NT2/D1 (cell line): Measurements from ENCODE around the gene SP100.

Experiments used
- YY1 ChIP-seq: IDR thresholded peaks from 2 replicates; pipeline ENCODE4 v1.6.1; 2011; ENCODE audit not compliant: insufficient read length, insufficient read depth
- ZNF274 ChIP-seq: IDR thresholded peaks from 2 replicates; pipeline ENCODE4 v1.6.1; 2011; ENCODE audit warnings: mild to moderate bottlenecking, low read depth, low read length

DNA sequence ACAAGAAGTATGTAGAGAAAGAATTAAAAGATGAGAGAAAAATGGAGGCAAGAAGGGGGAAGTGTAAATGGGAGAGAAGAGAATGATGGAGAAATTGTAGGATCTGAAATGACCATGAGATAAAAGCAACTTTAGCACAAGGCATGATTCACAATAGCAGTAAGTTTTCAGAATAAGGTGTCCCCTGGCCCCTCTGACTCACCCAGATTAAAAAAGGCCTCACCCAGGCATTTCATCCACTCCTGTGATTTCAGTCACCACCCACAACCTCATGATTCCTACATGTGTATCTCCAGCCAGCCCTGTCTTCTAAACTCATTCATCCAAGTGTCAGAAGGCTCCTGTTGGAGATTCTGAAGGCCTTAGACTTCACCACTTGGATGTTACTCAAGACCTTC lies 56.6 kb downstream of the SP100 start:
- TF ChIP-seq ZNF274 (no peak), YY1 (no peak)
